ENCODE results near the gene ZNF487. TPM values are rescaled to one million over a fixed set of nuclear protein-coding genes. Genes with fewer than 3 reads are reported as not detected.
"Not testable (repeated sequence)": the region's sequence is repeated elsewhere in the genome, so short reads cannot be mapped to it uniquely, and the experiment has no call there.

Gene ZNF487
- total RNA-seq, 2 experiments from 2014 or later, result 6.1 TPM

- H3K4me3 Mint-ChIP-seq, POLR2A ChIA-PET, H3K27me3 Mint-ChIP-seq, DNase-seq, H3K27ac Mint-ChIP-seq: not testable (repeated sequence)
- Mint-ChIP-seq H3K4me1 (peaks cover 16% of the 10 kb centered on the region), H3K9me3 (peaks cover 12% of the 10 kb centered on the region), H3K36me3 (ENCODE audit: low read depth) (peaks cover 23% of the 10 kb centered on the region)
- CTCF ChIA-PET, result interaction anchor here (1.1 kb wide), 1 partner anchor 16 kb away, joined by 4 read pairs; no protein-coding TSS in a partner anchor
These were observed 9.5 kb downstream of the ZNF487 start for GRCh38 chr10:43446219-43447017.

GRCh38 chr10:43448742-43449141, 11.8 kb downstream of the ZNF487 start:
- Mint-ChIP-seq H3K9me3 (peaks cover 12% of the 10 kb centered on the region), H3K4me3 (no peak overlapping the region), H3K4me1 (peaks cover 39% of the 10 kb centered on the region), H3K36me3 (ENCODE audit: low read depth) (peaks cover 29% of the 10 kb centered on the region), H3K27me3 (no peaks in the 10 kb centered on the region), H3K27ac (no peak overlapping the region)
- POLR2A ChIA-PET, result interaction anchor here (0.6 to 1.6 kb wide), 7 partner anchors 9 to 311 kb away, joined by 3 to 15 read pairs (median 4); partner anchors contain the start of genes CSGALNACT2 and ZNF487
- CTCF ChIA-PET, result interaction anchor here (0.7 to 1.4 kb wide), 5 partner anchors 14 to 45 kb away, joined by 3 to 8 read pairs (median 4); no protein-coding TSS in a partner anchor
- DNase-seq, result no peak

- no peak for DNase-seq
- ChIA-PET POLR2A (interaction anchor here (0.6 to 1.6 kb wide), 5 partner anchors 9 to 314 kb away, joined by 3 to 10 read pairs (median 3); partner anchors contain the start of gene CSGALNACT2), CTCF (interaction anchor here (0.7 to 1.6 kb wide), 4 partner anchors 16 to 250 kb away, joined by 3 to 6 read pairs (median 3); partner anchors contain the start of gene ZNF487)
- Mint-ChIP-seq H3K36me3 (ENCODE audit: low read depth) (peaks cover 21% of the 10 kb centered on the region), H3K9me3 (peaks cover 3% of the 10 kb centered on the region), H3K4me1 (peaks cover 48% of the 10 kb centered on the region), H3K4me3 (peak overlapping the region; percentile 33), H3K27me3 (no peaks in the 10 kb centered on the region), H3K27ac (peak overlapping the region; percentile 95)
These were observed 15.5 kb downstream of the ZNF487 start for GRCh38 chr10:43452356-43452914.

GRCh38 chr10:43453266-43453831, 16.4 kb downstream of the ZNF487 start:
- H3K36me3 Mint-ChIP-seq (ENCODE audit: low read depth), result peaks cover 17% of the 10 kb centered on the region
- DNase-seq, result no peak
- H3K4me3 Mint-ChIP-seq, result peak overlapping the region; percentile 66
- CTCF ChIA-PET, result interaction anchor here (0.8 to 1.6 kb wide), 4 partner anchors 9 to 251 kb away, joined by 3 to 4 read pairs (median 3); no protein-coding TSS in a partner anchor
- POLR2A ChIA-PET, result interaction anchor here (1.3 kb wide), 1 partner anchor 314 kb away, joined by 10 read pairs; no protein-coding TSS in a partner anchor
- H3K27me3 Mint-ChIP-seq, result no peaks in the 10 kb centered on the region
- H3K4me1 Mint-ChIP-seq, result peaks cover 52% of the 10 kb centered on the region
- peak overlapping the region; percentile 95 for H3K27ac Mint-ChIP-seq
- H3K9me3 Mint-ChIP-seq, result no peaks in the 10 kb centered on the region

GRCh38 chr10:43454025-43454424, 17.1 kb downstream of the ZNF487 start:
- CTCF ChIA-PET, result interaction anchor here (0.8 to 1.6 kb wide), 5 partner anchors 9 to 252 kb away, joined by 3 to 4 read pairs (median 3); no protein-coding TSS in a partner anchor
- H3K4me1 Mint-ChIP-seq, result peaks cover 58% of the 10 kb centered on the region
- H3K36me3 Mint-ChIP-seq (ENCODE audit: low read depth), result peaks cover 17% of the 10 kb centered on the region
- H3K27me3 Mint-ChIP-seq, H3K9me3 Mint-ChIP-seq, POLR2A ChIA-PET, DNase-seq: not testable (repeated sequence)
- H3K27ac Mint-ChIP-seq, result peak overlapping the region; percentile 98
- peak overlapping the region; percentile 94 for H3K4me3 Mint-ChIP-seq

- H3K9me3 Mint-ChIP-seq, H3K27me3 Mint-ChIP-seq, DNase-seq, H3K4me3 Mint-ChIP-seq, CTCF ChIA-PET, POLR2A ChIA-PET: not testable (repeated sequence)
- Mint-ChIP-seq H3K27ac (peak overlapping the region; percentile 98), H3K36me3 (ENCODE audit: low read depth) (peaks cover 17% of the 10 kb centered on the region), H3K4me1 (peaks cover 56% of the 10 kb centered on the region)
These were observed 19.6 kb downstream of the ZNF487 start for GRCh38 chr10:43456561-43456960.

GRCh38 chr10:43458227-43458626, 21.3 kb downstream of the ZNF487 start:
- ChIA-PET POLR2A (interaction anchor here (0.7 to 1.4 kb wide), 4 partner anchors 49 to 158 kb away, joined by 3 to 5 read pairs (median 4); partner anchors contain the start of gene HNRNPF), CTCF (interaction anchor here (0.9 kb wide), 1 partner anchor 110 kb away, joined by 4 read pairs; no protein-coding TSS in a partner anchor)
- peaks cover 45% of the 10 kb centered on the region for H3K4me1 Mint-ChIP-seq
- H3K27me3 Mint-ChIP-seq, result no peaks in the 10 kb centered on the region
- no peak for DNase-seq
- H3K4me3 Mint-ChIP-seq, result no peak overlapping the region
- peak overlapping the region; percentile 30 for H3K27ac Mint-ChIP-seq
- H3K36me3 Mint-ChIP-seq (ENCODE audit: low read depth), result peaks cover 16% of the 10 kb centered on the region
- H3K9me3 Mint-ChIP-seq, result no peaks in the 10 kb centered on the region

GRCh38 chr10:43461950-43462349, 25.0 kb downstream of the ZNF487 start:
- Mint-ChIP-seq H3K27ac (no peak overlapping the region), H3K9me3 (no peaks in the 10 kb centered on the region), H3K4me3 (no peak overlapping the region), H3K36me3 (ENCODE audit: low read depth) (no peaks in the 10 kb centered on the region), H3K4me1 (peaks cover 16% of the 10 kb centered on the region), H3K27me3 (no peaks in the 10 kb centered on the region)
- DNase-seq, result no peak
- ChIA-PET POLR2A (interaction anchor here (1.4 to 1.6 kb wide), 2 partner anchors 68 to 72 kb away, joined by 4 to 6 read pairs; no protein-coding TSS in a partner anchor), CTCF (interaction anchor here (1.0 to 2.8 kb wide), 11 partner anchors 8 to 270 kb away, joined by 3 to 13 read pairs (median 4); no protein-coding TSS in a partner anchor)

GRCh38 chr10:43465086-43465735, 28.3 kb downstream of the ZNF487 start:
- CTCF ChIA-PET; H3K27ac Mint-ChIP-seq; H3K27me3 Mint-ChIP-seq; H3K4me3 Mint-ChIP-seq; H3K9me3 Mint-ChIP-seq; DNase-seq; POLR2A ChIA-PET; H3K36me3 Mint-ChIP-seq (ENCODE audit: low read depth); H3K4me1 Mint-ChIP-seq: not testable (repeated sequence)

GRCh38 chr10:43465736-43466120, 28.8 kb downstream of the ZNF487 start:
- H3K4me3 Mint-ChIP-seq; CTCF ChIA-PET; H3K27me3 Mint-ChIP-seq; H3K9me3 Mint-ChIP-seq; POLR2A ChIA-PET; DNase-seq; H3K4me1 Mint-ChIP-seq; H3K27ac Mint-ChIP-seq; H3K36me3 Mint-ChIP-seq (ENCODE audit: low read depth): not testable (repeated sequence)

- Mint-ChIP-seq H3K27me3 (no peaks in the 10 kb centered on the region), H3K9me3 (no peaks in the 10 kb centered on the region), H3K36me3 (ENCODE audit: low read depth) (no peaks in the 10 kb centered on the region), H3K4me3 (no peak overlapping the region), H3K27ac (no peak overlapping the region), H3K4me1 (no peaks in the 10 kb centered on the region)
- no peak for DNase-seq
- POLR2A ChIA-PET, result interaction anchor here (0.8 kb wide), 1 partner anchor 61 kb away, joined by 3 read pairs; no protein-coding TSS in a partner anchor
- CTCF ChIA-PET, result no interaction called here
These were observed 34.2 kb downstream of the ZNF487 start for GRCh38 chr10:43471146-43471545.

- no peaks in the 10 kb centered on the region for H3K4me1 Mint-ChIP-seq
- CTCF ChIA-PET, result no interaction called here
- POLR2A ChIA-PET, result no interaction called here
- H3K27me3 Mint-ChIP-seq, result no peaks in the 10 kb centered on the region
- H3K9me3 Mint-ChIP-seq, result peaks cover 3% of the 10 kb centered on the region
- H3K4me3 Mint-ChIP-seq, result no peak overlapping the region
- no peak overlapping the region for H3K27ac Mint-ChIP-seq
- no peak for DNase-seq
- H3K36me3 Mint-ChIP-seq (ENCODE audit: low read depth), result peaks cover 5% of the 10 kb centered on the region
These were observed 35.2 kb downstream of the ZNF487 start for GRCh38 chr10:43471935-43472720.
